H1 (cell line): ENCODE results near the gene DUSP2. TPM values are rescaled to one million over a fixed set of nuclear protein-coding genes. Genes with fewer than 3 reads are reported as not detected.

Experiments
- CTCF ChIA-PET: fragments of 300-600 bp; sonication (Branson Sonifier 250); formaldehyde crosslinking; loops from one replicate; lab custom pipeline; 2021; ENCODE audit not compliant: partially characterized antibody; lab: Charles Lee
- POLR2A ChIA-PET: fragments of 300-600 bp; sonication (Branson Sonifier 250); formaldehyde crosslinking; loops from one replicate; lab custom pipeline; 2021; ENCODE audit warnings: inconsistent platforms; ENCODE audit not compliant: partially characterized antibody; lab: Charles Lee
- DNase-seq, 2 experiments: peaks; one replicate each; pipeline versions ENCODE4 v3.0.0 to v3.0.0-alpha.2; 2010 to 2022; ENCODE audit warnings: low spot score in 2 of 2, low read depth in 1 of 2, mixed read lengths in 1 of 2
- FAIRE-seq: peaks from 2 replicates; lab custom pipeline; 2011; peaks lifted over from hg19 to GRCh38; lab: Jason Lieb, UNC
- H2AFZ ChIP-seq: 2 replicates; pipeline ENCODE4 v1.8.1; 2012; ENCODE audit warnings: low read length, inconsistent platforms
- H2AK5ac ChIP-seq: 2 replicates; pipeline ENCODE4 v1.6.1; 2013; ENCODE audit warnings: low read depth, low read length
- H2BK120ac ChIP-seq: replicated peaks from 2 replicates; pipeline ENCODE3; 2013; ENCODE audit warnings: low read depth, low read length, inconsistent platforms
- H2BK12ac ChIP-seq: 2 replicates; pipeline ENCODE4 v1.6.1; 2013; ENCODE audit warnings: low read depth, low read length
- H2BK15ac ChIP-seq: 2 replicates; pipeline ENCODE4 v1.6.1; 2013; ENCODE audit warnings: low read length
- H2BK20ac ChIP-seq: 2 replicates; pipeline ENCODE4 v1.6.1; 2013; ENCODE audit warnings: low read length
- H2BK5ac ChIP-seq: 2 replicates; pipeline ENCODE4 v1.6.1; 2013; ENCODE audit warnings: low read depth, low read length
- H3K14ac ChIP-seq: 2 replicates; pipeline ENCODE4 v1.6.1; 2013; ENCODE audit warnings: inconsistent platforms; ENCODE audit not compliant: insufficient read length
- H3K18ac ChIP-seq: 2 replicates; pipeline ENCODE4 v1.6.1; 2013; ENCODE audit warnings: low read length; ENCODE audit errors: extremely low read depth
- H3K23ac ChIP-seq: 2 replicates; pipeline ENCODE4 v1.6.1; 2013; ENCODE audit warnings: inconsistent platforms; ENCODE audit not compliant: insufficient read length
- H3K23me2 ChIP-seq: 2 replicates; pipeline ENCODE4 v1.6.1; 2013; ENCODE audit warnings: low read depth, low read length
- H3K27ac ChIP-seq: 2 replicates; pipeline ENCODE4 v1.6.1; 2011; ENCODE audit warnings: low read depth, low read length, inconsistent platforms
- H3K27me3 ChIP-seq, 4 experiments: replicated peaks in 1 of 4; 1 replicate in 1 of 4; 2 replicates in 3 of 4; pipeline versions ENCODE4 v1.6.1 to v1.8.1; 2011 to 2013; ENCODE audit warnings: low read length in 3 of 4, mild to moderate bottlenecking in 3 of 4, inconsistent platforms in 2 of 4, mixed read lengths in 2 of 4, moderate library complexity in 1 of 4; ENCODE audit not compliant: control insufficient read depth in 3 of 4, insufficient read depth in 3 of 4; ENCODE audit errors: extremely low read depth in 1 of 4
- H3K36me3 ChIP-seq, 4 experiments: 2 replicates each; pipeline versions ENCODE4 v1.6.1 to v1.8.1; 2011 to 2013; ENCODE audit warnings: mild to moderate bottlenecking in 4 of 4, low read length in 3 of 4, moderate library complexity in 2 of 4, control low read depth in 1 of 4, inconsistent platforms in 1 of 4; ENCODE audit not compliant: insufficient read depth in 4 of 4, control insufficient read depth in 2 of 4
- H3K4ac ChIP-seq: replicated peaks from 2 replicates; pipeline ENCODE3; 2013; ENCODE audit warnings: low read length, low read depth, mixed read lengths, inconsistent platforms; ENCODE audit not compliant: insufficient read length
- H3K4me1 ChIP-seq, 4 experiments: replicated peaks in 1 of 4; 1 replicate in 1 of 4; 2 replicates in 3 of 4; pipeline versions ENCODE4 v1.6.1 to v1.8.1; 2011 to 2013; ENCODE audit warnings: low read length in 3 of 4, inconsistent platforms in 2 of 4, mixed read lengths in 1 of 4; ENCODE audit not compliant: insufficient read depth in 4 of 4, control insufficient read depth in 3 of 4
- H3K4me2 ChIP-seq, 2 experiments: 2 replicates each; pipeline versions ENCODE4 v1.6.1 to v1.8.1; 2011 to 2013; ENCODE audit warnings: low read depth in 2 of 2, low read length in 2 of 2, control low read depth in 1 of 2, inconsistent platforms in 1 of 2, mild to moderate bottlenecking in 1 of 2; ENCODE audit not compliant: insufficient read depth in 1 of 2
- H3K4me3 ChIP-seq, 4 experiments: fragments of 200-600, 300-600 bp in 1 of 4; sonication (generic), shearing (Covaris generic), sonication (Bioruptor Twin) in 1 of 4; 2 replicates each; pipeline versions ENCODE4 v1.5.1 to v1.8.1; 2011 to 2016; ENCODE audit warnings: low read length in 4 of 4, low read depth in 3 of 4, control low read depth in 2 of 4, inconsistent platforms in 2 of 4, mild to moderate bottlenecking in 2 of 4, mixed read lengths in 1 of 4, moderate library complexity in 1 of 4; ENCODE audit not compliant: insufficient read depth in 2 of 4; ENCODE audit errors: extremely low read depth in 1 of 4
- H3K56ac ChIP-seq: replicated peaks from 2 replicates; pipeline ENCODE3; 2013; ENCODE audit warnings: low read depth, mild to moderate bottlenecking, mixed read lengths, low read length, inconsistent platforms; ENCODE audit not compliant: insufficient read length
- H3K79me1 ChIP-seq: 2 replicates; pipeline ENCODE4 v1.6.1; 2013; ENCODE audit warnings: low read depth, low read length, control low read depth
- H3K79me2 ChIP-seq, 2 experiments: 2 replicates each; pipeline versions ENCODE4 v1.6.1 to v1.8.1; 2012 to 2013; ENCODE audit warnings: low read length in 2 of 2, mild to moderate bottlenecking in 2 of 2, inconsistent platforms in 1 of 2; ENCODE audit not compliant: insufficient read depth in 2 of 2, control insufficient read depth in 1 of 2
- H3K9ac ChIP-seq, 4 experiments: replicated peaks in 1 of 4; 1 replicate in 1 of 4; 2 replicates in 3 of 4; pipeline versions ENCODE4 v1.6.1 to v1.8.1; 2011 to 2013; ENCODE audit warnings: low read depth in 3 of 4, low read length in 3 of 4, control low read depth in 2 of 4, mild to moderate bottlenecking in 2 of 4, moderate library complexity in 2 of 4, inconsistent platforms in 1 of 4; ENCODE audit errors: extremely low read depth in 1 of 4
- H3K9me3 ChIP-seq, 2 experiments: 2 replicates each; pipeline versions ENCODE4 v1.6.1 to v1.8.1; 2012 to 2013; ENCODE audit warnings: mild to moderate bottlenecking in 2 of 2, moderate library complexity in 2 of 2, control low read depth in 1 of 2, inconsistent platforms in 1 of 2, low read depth in 1 of 2, low read length in 1 of 2, mixed read lengths in 1 of 2; ENCODE audit not compliant: insufficient read depth in 2 of 2
- H4K20me1 ChIP-seq, 2 experiments: replicated peaks in 1 of 2; 2 replicates each; pipeline versions ENCODE3 to v1.8.1; 2011 to 2013; ENCODE audit warnings: inconsistent platforms in 2 of 2, low read length in 2 of 2, mild to moderate bottlenecking in 1 of 2; ENCODE audit not compliant: insufficient read depth in 2 of 2, control insufficient read depth in 1 of 2
- H4K5ac ChIP-seq: 2 replicates; pipeline ENCODE4 v1.6.1; 2013; ENCODE audit warnings: low read length, low read depth, mixed read lengths, inconsistent platforms; ENCODE audit not compliant: insufficient read length
- H4K8ac ChIP-seq: 2 replicates; pipeline ENCODE4 v1.8.0; 2013; ENCODE audit warnings: mild to moderate bottlenecking, moderate library complexity, low read length, inconsistent platforms; ENCODE audit not compliant: insufficient read depth; ENCODE audit errors: extremely low read depth
- H4K91ac ChIP-seq: replicated peaks from 2 replicates; pipeline ENCODE3; 2013; ENCODE audit warnings: low read length, mixed read lengths, inconsistent platforms; ENCODE audit not compliant: insufficient read length
- ASH2L ChIP-seq: fragments of 200-600, 300-600 bp; sonication (generic); IDR thresholded peaks from one replicate; pipeline ENCODE4 v1.7.1; 2017; ENCODE audit warnings: low read length
- CBX5 ChIP-seq: fragments of 300-800, 300-1000 bp; sonication (generic); IDR thresholded peaks from 2 replicates; pipeline ENCODE4 v1.7.1; 2016; ENCODE audit warnings: antibody characterized with exemption, low read length, low read depth
- CEBPB ChIP-seq: IDR thresholded peaks from 2 replicates; pipeline ENCODE4 v1.6.1; 2012; ENCODE audit warnings: low read depth, low read length
- JUND ChIP-seq: IDR thresholded peaks from 2 replicates; pipeline ENCODE4 v1.6.1; 2011; ENCODE audit warnings: mild to moderate bottlenecking, improper control_type of control experiment, low read length
- KDM1A ChIP-seq: fragments of 200-600, 300-600 bp; sonication (generic); IDR thresholded peaks from 2 replicates; pipeline ENCODE4 v1.7.1; 2016; ENCODE audit warnings: mild to moderate bottlenecking, low read length, borderline replicate concordance
- KDM5A ChIP-seq: fragments of 200-600 bp; IDR thresholded peaks from 2 replicates; pipeline ENCODE4 v1.7.1; 2012; ENCODE audit warnings: mild to moderate bottlenecking, low read length, inconsistent platforms, mixed read lengths
- POLR2A ChIP-seq, 2 experiments: IDR thresholded peaks; 1 replicate in 1 of 2; 2 replicates in 1 of 2; pipeline ENCODE4 v1.6.1; 2011; ENCODE audit warnings: low read depth in 2 of 2, low read length in 2 of 2, mild to moderate bottlenecking in 2 of 2; ENCODE audit errors: control extremely low read depth in 1 of 2
- POU5F1 ChIP-seq: IDR thresholded peaks from 2 replicates; pipeline ENCODE4 v1.6.1; 2011; ENCODE audit warnings: low read depth, mild to moderate bottlenecking, low read length, moderate library complexity
- TAF1 ChIP-seq: IDR thresholded peaks from 2 replicates; pipeline ENCODE4 v1.6.1; 2011; ENCODE audit warnings: mild to moderate bottlenecking, low read depth, low read length
- TCF12 ChIP-seq: IDR thresholded peaks from 2 replicates; pipeline ENCODE4 v1.6.1; 2011; ENCODE audit warnings: low read depth, mild to moderate bottlenecking, low read length
- WGBS, 2 experiments: shearing (Covaris generic) in 1 of 2; methylation state at CpG; one replicate each; pipeline versions ENCODE4 v1.1.6 to v1.1.7; 2013 to 2015; ENCODE audit warnings: low lambda C conversion rate in 2 of 2, mixed read lengths in 2 of 2, inconsistent platforms in 1 of 2, low coverage in 1 of 2, missing lambda C conversion rate in 1 of 2; ENCODE audit not compliant: insufficient replicate concordance in 2 of 2, insufficient coverage in 1 of 2, insufficient read length in 1 of 2; ENCODE audit errors: extremely low coverage in 1 of 2, missing lambda C conversion rate in 1 of 2; 5-methylcytosine and 5-hydroxymethylcytosine counted together
- polyA plus RNA-seq, 7 experiments: library from polyadenylated mRNA; depleted of rRNA in 3 of 7; stranded (reverse) in 5 of 7; unstranded in 2 of 7; fragments of >200 nt in 5 of 7; fragments of 200-250 nt in 2 of 7; gene quantifications; 1 replicate in 5 of 7; 2 replicates in 1 of 7; 4 replicates in 1 of 7; pipeline versions ENCODE4 v1.2.1 to v1.2.3, GENCODE V29; 2011 to 2013; ENCODE audit warnings: missing spikeins in 2 of 7, mixed read lengths in 2 of 7
- total RNA-seq: library from RNA; stranded (reverse); fragmentation: NEBNext Ultra II Directional; extraction: Animal tissue kit (Norgen Biotek cat#: 25700); gene quantifications from 2 replicates; pipeline ENCODE4 v1.2.1, GENCODE V29; 2021
- TF ChIP-seq, protein P1 (sequence below): IDR thresholded peaks from 2 replicates; pipeline ENCODE4 v1.6.1; 2011; ENCODE audit warnings: low read length, improper control_type of control experiment
- TF ChIP-seq, protein P2 (sequence below): IDR thresholded peaks from 2 replicates; pipeline ENCODE4 v1.6.1; 2012; ENCODE audit warnings: inconsistent platforms

Gene DUSP2
- total and polyA plus RNA-seq, 2 of the 8 experiments (the other 6 are each of a cell fraction or from before 2014, with no cell fraction given) = 10.1 to 10.4 TPM

DNA sequence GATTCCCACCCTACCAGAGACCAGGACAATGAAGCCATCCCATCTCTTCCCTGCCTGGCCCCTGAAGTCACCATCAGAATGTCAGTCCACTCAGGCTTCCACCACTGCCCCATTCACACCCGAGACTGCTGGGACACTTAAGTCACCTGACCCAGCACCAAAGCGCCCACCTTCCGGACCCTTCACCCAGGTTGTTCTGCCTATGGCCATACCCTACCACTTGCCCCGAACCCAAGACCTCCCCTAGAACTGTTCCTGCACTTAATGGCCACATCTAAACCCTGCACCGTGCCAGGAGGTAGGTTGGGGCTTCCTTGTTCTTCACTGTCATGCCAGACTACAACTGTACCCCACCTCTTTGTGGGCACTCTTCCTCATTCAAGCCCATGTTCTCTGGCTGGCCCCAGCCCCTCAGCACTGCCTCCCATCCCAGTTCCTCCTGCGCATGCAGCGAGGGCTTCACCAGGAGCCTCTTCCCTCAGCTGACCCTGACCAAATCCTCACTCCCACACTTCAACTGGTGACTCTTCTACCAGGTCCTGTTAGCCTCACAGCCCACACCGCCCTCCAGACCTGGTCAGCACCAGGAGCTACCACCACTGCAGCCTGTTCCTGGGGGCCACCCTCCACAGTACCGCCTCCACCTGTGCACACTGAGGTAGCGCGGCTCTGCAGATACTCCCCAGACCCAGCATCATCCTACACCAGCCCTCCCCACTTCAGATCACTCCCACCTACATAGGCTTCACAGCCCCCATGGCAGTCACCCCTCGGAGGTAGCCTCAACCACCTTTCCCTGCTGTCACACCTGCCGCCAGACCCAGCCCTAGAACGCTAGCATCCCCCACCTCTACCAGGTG, 20.6 kb downstream of the DUSP2 start:
- no peak overlapping the region for H3K27ac ChIP-seq
- H3K79me1 ChIP-seq = no peaks in the 10 kb centered on the region
- no peak overlapping the region for H2AK5ac ChIP-seq
- no peak overlapping the region for H2AFZ ChIP-seq
- peaks cover 0 to 4% (median 2%) of the 10 kb centered on the region in 4 experiments; a peak in 3 of 7 replicates for H3K4me1 ChIP-seq
- WGBS, 2 experiments = 89% methylated on average over 13 of the region's 14 CpGs; no CpG with 5 or more reads in 1 of the 2 experiments
- no peak overlapping the region for H2BK5ac ChIP-seq
- H2BK120ac ChIP-seq = no peak overlapping the region
- H3K9ac ChIP-seq = no peak overlapping the region
- no peaks in the 10 kb centered on the region for H3K23me2 ChIP-seq
- no peak overlapping the region for H3K14ac ChIP-seq
- H3K4ac ChIP-seq = no peak overlapping the region
- H2BK15ac ChIP-seq = no peak overlapping the region
- no peak overlapping the region; the same call in 1 of the 2 replicates for H4K8ac ChIP-seq
- no peak overlapping the region for H3K4me2 ChIP-seq
- no peak overlapping the region for H4K91ac ChIP-seq
- H3K23ac ChIP-seq = no peak overlapping the region
- no peak overlapping the region for H3K56ac ChIP-seq
- no peaks in the 10 kb centered on the region for H4K20me1 ChIP-seq
- ChIA-PET POLR2A (no interaction called here), CTCF (interaction anchor here (0.8 to 3.2 kb wide), 6 partner anchors 14 to 113 kb away, joined by 3 to 12 read pairs (median 5); partner anchors contain the start of gene ASTL)
- no peak overlapping the region for H4K5ac ChIP-seq
- no peak overlapping the region for H3K18ac ChIP-seq
- H2BK20ac ChIP-seq = no peak overlapping the region
- no peak for FAIRE-seq
- no peaks in the 10 kb centered on the region for H3K36me3 ChIP-seq
- no peaks in the 10 kb centered on the region for H3K9me3 ChIP-seq
- no peak for DNase-seq
- H2BK12ac ChIP-seq = no peak overlapping the region
- H3K4me3 ChIP-seq = no peak overlapping the region
- H3K79me2 ChIP-seq = no peaks in the 10 kb centered on the region
- H3K27me3 ChIP-seq = no peaks in the 10 kb centered on the region; a peak in 3 of 7 replicates
- TF ChIP-seq, protein P1, sequence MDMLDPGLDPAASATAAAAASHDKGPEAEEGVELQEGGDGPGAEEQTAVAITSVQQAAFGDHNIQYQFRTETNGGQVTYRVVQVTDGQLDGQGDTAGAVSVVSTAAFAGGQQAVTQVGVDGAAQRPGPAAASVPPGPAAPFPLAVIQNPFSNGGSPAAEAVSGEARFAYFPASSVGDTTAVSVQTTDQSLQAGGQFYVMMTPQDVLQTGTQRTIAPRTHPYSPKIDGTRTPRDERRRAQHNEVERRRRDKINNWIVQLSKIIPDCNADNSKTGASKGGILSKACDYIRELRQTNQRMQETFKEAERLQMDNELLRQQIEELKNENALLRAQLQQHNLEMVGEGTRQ = no peak
- TF ChIP-seq TAF1 = no peak
- TF ChIP-seq POLR2A (IDR thresholded peaks at IDR 0.05; ENCODE audit: control extremely low read depth in 1 of 2, low read depth in 2 of 2, low read length in 2 of 2) = no peak
- no peak for TF ChIP-seq KDM1A
- no peak for TF ChIP-seq JUND
- no peak for TF ChIP-seq KDM5A
- TF ChIP-seq, protein P2, sequence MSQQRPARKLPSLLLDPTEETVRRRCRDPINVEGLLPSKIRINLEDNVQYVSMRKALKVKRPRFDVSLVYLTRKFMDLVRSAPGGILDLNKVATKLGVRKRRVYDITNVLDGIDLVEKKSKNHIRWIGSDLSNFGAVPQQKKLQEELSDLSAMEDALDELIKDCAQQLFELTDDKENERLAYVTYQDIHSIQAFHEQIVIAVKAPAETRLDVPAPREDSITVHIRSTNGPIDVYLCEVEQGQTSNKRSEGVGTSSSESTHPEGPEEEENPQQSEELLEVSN = no peak
- TF ChIP-seq CBX5 = no peak
- no peak for TF ChIP-seq TCF12
- TF ChIP-seq POU5F1 = no peak
- TF ChIP-seq CEBPB = no peak
- TF ChIP-seq ASH2L = no peak
